Keratinocyte (primary cell): ENCODE results near the gene UROS. TPM values are rescaled to one million over a fixed set of nuclear protein-coding genes. Genes with fewer than 3 reads are reported as not detected.

Experiments
- DNase-seq: peaks from one replicate; pipeline ENCODE4 v3.0.0-alpha.2; 2011; ENCODE audit warnings: low read depth, missing footprints, low spot score
- FAIRE-seq: peaks from 2 replicates; lab custom pipeline; 2011; peaks lifted over from hg19 to GRCh38; lab: Jason Lieb, UNC
- H2AFZ ChIP-seq: 2 replicates; pipeline ENCODE4 v1.6.0; 2012; ENCODE audit warnings: low read length, control low read depth, inconsistent platforms; ENCODE audit not compliant: control insufficient read depth
- H3K27ac ChIP-seq: 2 replicates; pipeline ENCODE4 v1.5.1; 2011; ENCODE audit warnings: low read length; ENCODE audit not compliant: control insufficient read depth, insufficient read depth
- H3K27me3 ChIP-seq: 3 replicates; pipeline ENCODE4 v1.6.0; 2011; ENCODE audit warnings: low read length; ENCODE audit not compliant: control insufficient read depth, insufficient read depth; ENCODE audit errors: extremely low read depth
- H3K36me3 ChIP-seq, 2 experiments: 2 replicates in 1 of 2; 3 replicates in 1 of 2; pipeline ENCODE4 v1.5.1; 2011; ENCODE audit warnings: low read length in 2 of 2, mild to moderate bottlenecking in 1 of 2; ENCODE audit not compliant: control insufficient read depth in 2 of 2, insufficient read depth in 2 of 2; ENCODE audit errors: extremely low read depth in 1 of 2
- H3K4me1 ChIP-seq: 3 replicates; pipeline ENCODE4 v1.5.1; 2011; ENCODE audit warnings: low read length; ENCODE audit not compliant: control insufficient read depth, insufficient read depth; ENCODE audit errors: extremely low read depth
- H3K4me2 ChIP-seq: 3 replicates; pipeline ENCODE4 v1.6.0; 2011; ENCODE audit warnings: low read depth, low read length; ENCODE audit not compliant: control insufficient read depth, insufficient read depth; ENCODE audit errors: extremely low read depth
- H3K4me3 ChIP-seq, 3 experiments: fragments of 200-600 bp in 1 of 3; sonication (generic) in 1 of 3; 2 replicates in 2 of 3; 3 replicates in 1 of 3; pipeline ENCODE4 v1.5.1; 2011 to 2016; ENCODE audit warnings: low read length in 3 of 3, mild to moderate bottlenecking in 3 of 3, control low read depth in 2 of 3, inconsistent platforms in 1 of 3, low read depth in 1 of 3, mixed read lengths in 1 of 3, mixed run types in 1 of 3, moderate library complexity in 1 of 3; ENCODE audit not compliant: control insufficient read depth in 2 of 3, insufficient read depth in 2 of 3; ENCODE audit errors: extremely low read depth in 1 of 3
- H3K79me2 ChIP-seq: 2 replicates; pipeline ENCODE4 v1.6.0; 2012; ENCODE audit warnings: low read length; ENCODE audit not compliant: control insufficient read depth, insufficient read depth
- H3K9ac ChIP-seq: 3 replicates; pipeline ENCODE4 v1.6.0; 2011; ENCODE audit warnings: low read length; ENCODE audit not compliant: control insufficient read depth, insufficient read depth; ENCODE audit errors: extremely low read depth
- H3K9me1 ChIP-seq: 3 replicates; pipeline ENCODE4 v1.6.0; 2011; ENCODE audit warnings: low read length; ENCODE audit not compliant: control insufficient read depth, insufficient read depth; ENCODE audit errors: extremely low read depth
- H3K9me3 ChIP-seq: 2 replicates; pipeline ENCODE4 v1.5.1; 2012; ENCODE audit warnings: low read depth, low read length; ENCODE audit not compliant: control insufficient read depth
- H4K20me1 ChIP-seq: 3 replicates; pipeline ENCODE4 v1.6.0; 2011; ENCODE audit warnings: low read length; ENCODE audit not compliant: control insufficient read depth, insufficient read depth; ENCODE audit errors: extremely low read depth
- CTCF ChIP-seq, 3 experiments: IDR thresholded peaks in 1 of 3; conservative IDR thresholded peaks in 1 of 3; optimal IDR thresholded peaks in 1 of 3; 2 replicates in 2 of 3; 3 replicates in 1 of 3; pipeline versions ENCODE3 to v1.5.1; 2011; ENCODE audit warnings: low read length in 3 of 3, mild to moderate bottlenecking in 3 of 3, moderate library complexity in 2 of 3, control low read depth in 1 of 3, inconsistent platforms in 1 of 3; ENCODE audit not compliant: insufficient read depth in 2 of 3; ENCODE audit errors: extremely low read depth in 1 of 3
- EZH2 ChIP-seq: IDR thresholded peaks from one replicate; pipeline ENCODE4 v1.6.1; 2012; ENCODE audit warnings: inconsistent platforms, mild to moderate bottlenecking, low read length, moderate library complexity
- dilution Hi-C: fragments of 300-500 bp; cut with MboI; formaldehyde crosslinking; loops from one replicate; pipeline ENCODE4 v1.7.0; 2020; ENCODE audit warnings: low sequenced_read_pairs; ENCODE audit not compliant: extremely low pct_ligation_motif_present
- polyA plus RNA-seq, 5 experiments: library from polyadenylated mRNA; depleted of rRNA in 3 of 5; stranded (reverse) in 3 of 5; stranded (forward) in 1 of 5; unstranded in 1 of 5; fragments of >200 nt; gene quantifications; 1 replicate in 1 of 5; 2 replicates in 3 of 5; 3 replicates in 1 of 5; pipeline versions ENCODE4 v1.2.1 to v1.2.3, GENCODE V29; 2011 to 2012; ENCODE audit warnings: missing spikeins in 2 of 5, low read depth in 1 of 5, low replicate concordance in 1 of 5

The UROS gene
- polyA plus RNA-seq, 1 donor (not counting 4 experiments of a cell fraction or from before 2014, with no cell fraction given), result 46.7 TPM

GRCh38 chr10:125812128-125812750 is 10.8 kb downstream of the UROS start:
- dilution Hi-C loops, result no loop called here
- Histone ChIP-seq H3K27me3 (no peaks in the 10 kb centered on the region), H3K27ac (no peak overlapping the region), H3K4me2 (no peak overlapping the region), H3K9ac (no peak overlapping the region), H3K4me3 (no peak overlapping the region), H4K20me1 (no peaks in the 10 kb centered on the region), H2AFZ (no peak overlapping the region), H3K9me3 (no peaks in the 10 kb centered on the region), H3K36me3 (peaks cover 26 to 29% of the 10 kb centered on the region in 2 experiments), H3K9me1 (no peaks in the 10 kb centered on the region), H3K4me1 (no peaks in the 10 kb centered on the region), H3K79me2 (no peaks in the 10 kb centered on the region)
- FAIRE-seq (no peak), DNase-seq (no peak)
- TF ChIP-seq EZH2, result no peak

- H2AFZ ChIP-seq, result no peak overlapping the region
- no peak for FAIRE-seq
- no peaks in the 10 kb centered on the region for H3K9me3 ChIP-seq
- DNase-seq, result no peak
- no peaks in the 10 kb centered on the region for H3K9me1 ChIP-seq
- no peaks in the 10 kb centered on the region for H4K20me1 ChIP-seq
- H3K4me2 ChIP-seq, result no peak overlapping the region
- no peaks in the 10 kb centered on the region for H3K4me1 ChIP-seq
- no peak overlapping the region for H3K4me3 ChIP-seq
- no peak overlapping the region for H3K27ac ChIP-seq
- peaks cover 28 to 31% of the 10 kb centered on the region in 2 experiments for H3K36me3 ChIP-seq
- H3K27me3 ChIP-seq, result no peaks in the 10 kb centered on the region
- dilution Hi-C loops, result no loop called here
- H3K79me2 ChIP-seq, result no peaks in the 10 kb centered on the region
- no peak overlapping the region for H3K9ac ChIP-seq
- TF ChIP-seq CTCF (optimal IDR thresholded peaks at IDR 0.05 in 1 of 3, IDR thresholded peaks at IDR 0.05 in 1 of 3, conservative IDR thresholded peaks at IDR 0.05 in 1 of 3; ENCODE audit: extremely low read depth in 1 of 3, insufficient read depth in 2 of 3, low read length in 3 of 3) (no peak), EZH2 (no peak)
Observed at GRCh38 chr10:125811251-125811650, 11.8 kb downstream of the UROS start.

- FAIRE-seq (no peak), DNase-seq (no peak)
- Histone ChIP-seq H3K36me3 (peaks cover 13 to 25% of the 10 kb centered on the region in 2 experiments), H3K27ac (no peak overlapping the region), H3K9ac (no peak overlapping the region), H3K9me3 (no peaks in the 10 kb centered on the region), H3K27me3 (no peaks in the 10 kb centered on the region), H3K4me2 (no peak overlapping the region), H3K9me1 (no peaks in the 10 kb centered on the region), H3K4me3 (no peak overlapping the region), H2AFZ (no peak overlapping the region), H4K20me1 (no peaks in the 10 kb centered on the region), H3K79me2 (no peaks in the 10 kb centered on the region), H3K4me1 (peaks cover 5% of the 10 kb centered on the region)
- dilution Hi-C loops, result no loop called here
- TF ChIP-seq CTCF (optimal IDR thresholded peaks at IDR 0.05 in 1 of 3, IDR thresholded peaks at IDR 0.05 in 1 of 3, conservative IDR thresholded peaks at IDR 0.05 in 1 of 3; ENCODE audit: extremely low read depth in 1 of 3, insufficient read depth in 2 of 3, low read length in 3 of 3), result no peak
- TF ChIP-seq EZH2, result no peak
Observed at GRCh38 chr10:125808047-125808446, 15.0 kb downstream of the UROS start.
